Epithelial cell of esophagus (primary cell): Measurements from ENCODE around the gene MERTK.

Source experiments
- DNase-seq: peaks from one replicate; pipeline ENCODE4 v3.0.0; 2010; ENCODE audit warnings: low read depth
- H3K4me3 ChIP-seq: 2 replicates; pipeline ENCODE4 v1.5.1; 2011; ENCODE audit warnings: mild to moderate bottlenecking, low read length, control low read depth
- CTCF ChIP-seq: IDR thresholded peaks from 2 replicates; pipeline ENCODE4 v1.5.1; 2011; ENCODE audit warnings: low read depth, mild to moderate bottlenecking, low read length, control low read depth, inconsistent platforms; ENCODE audit not compliant: insufficient read depth; ENCODE audit errors: missing control alignments

MERTK gene

GRCh38 chr2:111940333-111941196 is 42.2 kb downstream of the MERTK start:
- no peak overlapping the region for H3K4me3 ChIP-seq
- no peak for TF ChIP-seq CTCF
- no peak for DNase-seq

GRCh38 chr2:111941531-111941930 is 43.1 kb downstream of the MERTK start:
- DNase-seq: no peak
- TF ChIP-seq CTCF: no peak
- H3K4me3 ChIP-seq: no peak overlapping the region

GRCh38 chr2:111944531-111945210 is 46.3 kb downstream of the MERTK start:
- H3K4me3 ChIP-seq: no peak overlapping the region
- no peak for DNase-seq
- no peak for TF ChIP-seq CTCF

GRCh38 chr2:111945444-111946293 is 47.3 kb downstream of the MERTK start:
- TF ChIP-seq CTCF: no peak
- DNase-seq: no peak
- H3K4me3 ChIP-seq: no peak overlapping the region

- TF ChIP-seq CTCF: no peak
- no peak overlapping the region for H3K4me3 ChIP-seq
- DNase-seq: peak; percentile 96
Measured at GRCh38 chr2:111946294-111947114, 48.1 kb downstream of the MERTK start.

- H3K4me3 ChIP-seq: no peak overlapping the region
- no peak for TF ChIP-seq CTCF
- no peak for DNase-seq
Measured at GRCh38 chr2:111947219-111947618, 48.8 kb downstream of the MERTK start.
